Body of pancreas (tissue), 4 donors: ENCODE data around the gene CD69.

Experiments
- POLR2A ChIP-seq, 3 donors: fragments of 450-650 bp; IDR thresholded peaks; one replicate each; pipeline ENCODE4 v1.6.1; 2016; ENCODE audit warnings: antibody characterized with exemption in 3 of 3, mild to moderate bottlenecking in 2 of 3
- TF ChIP-seq, protein P1 (sequence below), 7 experiments: fragments of 450-650 bp in 4 of 7; fragments of 200-600 bp in 3 of 7; sonication (generic) in 3 of 7; IDR thresholded peaks; one replicate each; pipeline ENCODE4 v1.5.1; 2016 to 2019; ENCODE audit warnings: antibody characterized with exemption in 7 of 7

DNA sequence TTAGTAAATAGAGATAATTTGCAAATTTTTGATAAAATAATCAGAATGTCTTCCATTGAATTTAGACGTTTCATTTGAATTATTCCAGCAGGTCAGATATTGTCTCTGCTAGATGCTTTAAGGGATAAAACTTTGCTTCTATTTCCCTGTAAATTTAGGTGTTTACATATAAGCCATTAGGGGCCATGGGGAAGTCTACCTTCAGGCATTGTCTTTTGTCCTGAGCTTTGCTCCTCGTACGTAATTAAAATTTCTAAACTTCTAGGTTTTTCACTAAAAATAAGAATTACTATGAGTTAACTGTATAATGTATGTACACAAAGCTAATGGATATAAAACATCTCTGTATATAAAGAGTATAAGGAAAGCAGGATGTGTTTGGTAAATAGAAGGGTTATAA, 24.1 kb upstream of the CD69 start:
- TF ChIP-seq, protein P1, sequence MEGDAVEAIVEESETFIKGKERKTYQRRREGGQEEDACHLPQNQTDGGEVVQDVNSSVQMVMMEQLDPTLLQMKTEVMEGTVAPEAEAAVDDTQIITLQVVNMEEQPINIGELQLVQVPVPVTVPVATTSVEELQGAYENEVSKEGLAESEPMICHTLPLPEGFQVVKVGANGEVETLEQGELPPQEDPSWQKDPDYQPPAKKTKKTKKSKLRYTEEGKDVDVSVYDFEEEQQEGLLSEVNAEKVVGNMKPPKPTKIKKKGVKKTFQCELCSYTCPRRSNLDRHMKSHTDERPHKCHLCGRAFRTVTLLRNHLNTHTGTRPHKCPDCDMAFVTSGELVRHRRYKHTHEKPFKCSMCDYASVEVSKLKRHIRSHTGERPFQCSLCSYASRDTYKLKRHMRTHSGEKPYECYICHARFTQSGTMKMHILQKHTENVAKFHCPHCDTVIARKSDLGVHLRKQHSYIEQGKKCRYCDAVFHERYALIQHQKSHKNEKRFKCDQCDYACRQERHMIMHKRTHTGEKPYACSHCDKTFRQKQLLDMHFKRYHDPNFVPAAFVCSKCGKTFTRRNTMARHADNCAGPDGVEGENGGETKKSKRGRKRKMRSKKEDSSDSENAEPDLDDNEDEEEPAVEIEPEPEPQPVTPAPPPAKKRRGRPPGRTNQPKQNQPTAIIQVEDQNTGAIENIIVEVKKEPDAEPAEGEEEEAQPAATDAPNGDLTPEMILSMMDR (IDR thresholded peaks at IDR 0.05), result no peak
- no peak for TF ChIP-seq POLR2A (IDR thresholded peaks at IDR 0.05)
